Stimulated activated CD8-positive, alpha-beta memory T cell treated with anti-CD3 and anti-CD28 coated beads, Interleukin-4, amount 100 ng/mL, for 1 hour (primary cell): ENCODE measurements around the gene GPER1.
A peak's percentile ranks its signal among the peaks of the same experiment; 100 is the strongest.

Experiments
- DNase-seq, 2 donors: peaks; one replicate each; pipeline ENCODE4 v3.0.0-alpha.2; 2020; ENCODE audit warnings: low read depth in 2 of 2, low spot score in 1 of 2

Gene GPER1

DNA sequence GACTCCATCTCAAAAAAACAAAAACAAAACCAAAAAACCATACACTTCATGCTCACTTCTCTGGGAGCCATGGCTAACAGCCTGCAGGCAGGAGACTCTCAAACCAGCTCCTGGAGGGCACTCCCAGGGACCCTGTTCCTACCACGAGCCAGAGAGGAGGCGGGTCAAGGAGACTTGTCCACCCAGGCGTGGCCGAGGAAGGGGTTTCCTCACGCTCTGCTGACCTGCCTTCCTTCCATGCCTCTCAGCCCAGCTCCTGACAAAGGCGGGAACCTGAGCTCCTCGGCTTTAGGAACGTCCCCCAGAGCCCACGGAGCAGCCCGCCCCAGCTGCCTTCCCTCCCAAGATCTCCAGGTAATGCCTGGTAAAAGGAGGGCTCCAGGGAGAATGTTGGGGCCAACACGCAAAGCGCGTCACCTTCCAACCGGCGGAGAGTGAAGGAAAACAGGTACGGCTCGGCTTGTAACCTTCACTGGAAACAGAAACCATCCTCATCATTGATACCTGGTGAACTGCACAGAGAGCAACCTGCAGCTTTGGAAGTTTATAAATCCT, 34.0 kb upstream of the GPER1 start:
- no peak for DNase-seq

DNA sequence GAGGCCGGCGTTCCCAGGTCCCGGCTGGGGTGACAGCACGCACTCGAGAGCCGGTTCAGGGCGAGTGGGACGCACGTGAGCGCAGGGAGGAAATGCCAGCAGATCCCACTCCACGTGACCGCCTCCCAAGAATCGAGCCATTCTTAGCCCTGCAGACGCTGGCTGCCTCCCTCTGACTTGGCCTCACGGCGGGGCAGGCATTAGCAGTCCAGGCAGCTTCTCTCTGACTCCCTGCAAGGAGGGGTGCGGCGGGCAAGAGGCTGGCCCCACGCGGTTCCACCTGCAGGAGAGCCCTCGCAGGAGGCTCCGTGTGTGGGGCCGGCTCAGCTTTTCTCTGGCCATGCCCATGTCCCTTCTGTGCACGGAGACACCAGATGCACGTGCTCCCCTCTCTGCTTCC, 33.5 kb upstream of the GPER1 start:
- DNase-seq = no peak

DNA sequence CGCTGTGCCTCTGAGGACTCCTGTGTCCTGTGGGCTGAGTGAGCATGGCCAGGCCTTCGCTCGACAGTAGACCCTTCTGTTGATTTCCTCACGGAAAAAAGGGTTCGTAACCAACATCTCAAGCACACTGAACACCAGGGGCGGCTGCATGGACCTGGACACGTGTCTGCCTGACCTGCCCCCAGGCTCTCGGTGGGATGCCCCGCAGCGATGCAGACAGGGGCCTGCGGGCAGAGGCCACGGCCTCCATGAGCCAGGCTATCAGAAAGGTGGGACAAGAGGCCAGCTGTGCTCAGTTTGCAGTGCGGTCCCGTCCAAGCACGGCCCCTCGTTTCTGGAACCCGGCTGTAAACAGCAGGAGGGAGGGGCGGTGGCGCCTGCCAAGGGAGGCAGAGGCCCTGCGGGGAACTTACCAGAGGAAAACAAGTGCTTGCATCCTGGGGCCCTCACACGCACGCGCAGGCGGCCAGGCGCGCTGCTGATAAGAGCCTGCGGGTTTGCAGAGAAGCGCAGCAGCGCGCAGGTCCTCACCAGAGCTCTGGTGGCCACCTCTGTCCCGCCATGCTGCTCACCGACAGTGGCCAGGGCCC, 33.0 kb upstream of the GPER1 start:
- no peak for DNase-seq

- DNase-seq = no peak
These were observed 32.4 kb upstream of the GPER1 start for GRCh38 chr7:1055491-1055955.

- DNase-seq = no peak
These were observed 31.7 kb upstream of the GPER1 start for GRCh38 chr7:1055956-1056784.

DNA sequence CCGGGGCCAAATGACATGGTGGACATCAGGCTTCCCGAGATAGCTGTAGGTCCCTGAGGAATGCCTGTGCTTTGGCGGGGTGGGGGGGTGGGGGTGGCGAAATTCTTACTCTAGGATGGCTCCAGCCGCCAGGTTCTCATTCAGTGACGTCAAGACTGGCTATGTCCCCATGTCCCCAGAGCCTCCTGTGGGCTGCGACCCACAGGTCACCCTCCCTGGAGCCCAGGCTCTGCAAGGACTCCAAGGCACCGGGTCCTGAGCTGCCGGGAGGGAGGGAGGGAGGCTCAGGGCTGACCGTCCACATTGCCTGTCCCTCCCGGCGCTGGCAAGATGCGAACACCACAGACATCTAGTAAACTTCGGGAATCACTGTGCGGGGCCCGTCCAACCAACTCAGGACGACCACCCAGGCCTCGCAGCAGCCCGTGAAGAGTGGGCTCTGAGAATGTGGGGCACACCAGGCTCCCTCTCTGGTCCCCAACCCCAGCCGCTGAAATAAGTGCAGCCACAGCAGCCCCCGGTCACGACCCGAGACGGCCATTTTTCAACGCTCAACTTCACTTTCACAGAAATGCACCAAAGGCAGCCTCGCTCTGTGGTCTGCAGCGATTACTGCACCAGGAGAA, 31.0 kb upstream of the GPER1 start:
- DNase-seq = no peak

DNA sequence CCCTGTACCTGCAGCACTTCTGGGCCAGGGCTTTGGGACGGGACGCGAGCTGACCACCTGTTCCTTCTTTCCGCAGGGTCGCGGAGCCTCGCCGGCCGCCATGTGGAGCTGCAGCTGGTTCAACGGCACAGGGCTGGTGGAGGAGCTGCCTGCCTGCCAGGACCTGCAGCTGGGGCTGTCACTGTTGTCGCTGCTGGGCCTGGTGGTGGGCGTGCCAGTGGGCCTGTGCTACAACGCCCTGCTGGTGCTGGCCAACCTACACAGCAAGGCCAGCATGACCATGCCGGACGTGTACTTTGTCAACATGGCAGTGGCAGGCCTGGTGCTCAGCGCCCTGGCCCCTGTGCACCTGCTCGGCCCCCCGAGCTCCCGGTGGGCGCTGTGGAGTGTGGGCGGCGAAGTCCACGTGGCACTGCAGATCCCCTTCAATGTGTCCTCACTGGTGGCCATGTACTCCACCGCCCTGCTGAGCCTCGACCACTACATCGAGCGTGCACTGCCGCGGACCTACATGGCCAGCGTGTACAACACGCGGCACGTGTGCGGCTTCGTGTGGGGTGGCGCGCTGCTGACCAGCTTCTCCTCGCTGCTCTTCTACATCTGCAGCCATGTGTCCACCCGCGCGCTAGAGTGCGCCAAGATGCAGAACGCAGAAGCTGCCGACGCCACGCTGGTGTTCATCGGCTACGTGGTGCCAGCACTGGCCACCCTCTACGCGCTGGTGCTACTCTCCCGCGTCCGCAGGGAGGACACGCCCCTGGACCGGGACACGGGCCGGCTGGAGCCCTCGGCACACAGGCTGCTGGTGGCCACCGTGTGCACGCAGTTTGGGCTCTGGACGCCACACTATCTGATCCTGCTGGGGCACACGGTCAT, 30.3 kb upstream of the GPER1 start:
- DNase-seq = no peak

- no peak for DNase-seq
These were observed 29.6 kb upstream of the GPER1 start for GRCh38 chr7:1058311-1058710.

DNA sequence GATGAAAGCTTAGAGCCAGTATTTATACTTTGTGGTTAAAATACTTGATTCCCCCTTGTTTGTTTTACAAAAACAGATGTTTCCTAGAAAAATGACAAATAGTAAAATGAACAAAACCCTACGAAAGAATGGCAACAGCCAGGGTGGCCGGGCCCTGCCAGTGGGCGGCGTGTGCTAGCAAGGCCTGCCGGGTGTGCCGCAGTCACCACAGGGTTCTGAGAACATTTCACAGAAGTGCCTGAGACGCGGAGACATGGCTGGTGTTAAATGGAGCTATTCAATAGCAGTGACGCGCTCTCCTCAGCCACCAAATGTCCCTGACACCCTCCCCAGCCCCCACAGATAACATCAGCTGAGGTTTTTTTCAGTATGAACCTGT, 29.1 kb upstream of the GPER1 start:
- DNase-seq = no peak

GRCh38 chr7:1059200-1060091, 28.5 kb upstream of the GPER1 start:
- DNase-seq = no peak

- DNase-seq = no peak
These were observed 27.4 kb upstream of the GPER1 start for GRCh38 chr7:1060315-1061072.

DNA sequence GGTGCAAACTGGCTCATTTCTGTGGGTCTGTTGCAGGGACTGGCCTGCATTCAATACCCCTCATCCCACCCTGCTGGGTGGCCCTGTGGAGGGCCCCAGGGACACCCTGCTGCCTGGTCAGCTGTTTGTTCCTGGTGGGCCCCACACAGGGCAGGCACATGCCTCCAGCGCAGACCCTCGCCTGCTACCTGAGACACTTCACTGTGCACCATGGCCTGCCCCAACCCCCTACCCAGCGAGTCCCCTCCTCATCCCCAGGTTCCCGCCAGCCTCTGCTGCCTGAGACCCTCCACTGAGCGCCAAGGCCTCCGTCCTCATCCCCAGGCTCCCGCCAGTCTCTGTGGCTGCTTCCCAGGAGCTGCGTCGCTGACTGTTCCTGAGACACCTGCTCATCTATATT, 26.7 kb upstream of the GPER1 start:
- DNase-seq = no peak

DNA sequence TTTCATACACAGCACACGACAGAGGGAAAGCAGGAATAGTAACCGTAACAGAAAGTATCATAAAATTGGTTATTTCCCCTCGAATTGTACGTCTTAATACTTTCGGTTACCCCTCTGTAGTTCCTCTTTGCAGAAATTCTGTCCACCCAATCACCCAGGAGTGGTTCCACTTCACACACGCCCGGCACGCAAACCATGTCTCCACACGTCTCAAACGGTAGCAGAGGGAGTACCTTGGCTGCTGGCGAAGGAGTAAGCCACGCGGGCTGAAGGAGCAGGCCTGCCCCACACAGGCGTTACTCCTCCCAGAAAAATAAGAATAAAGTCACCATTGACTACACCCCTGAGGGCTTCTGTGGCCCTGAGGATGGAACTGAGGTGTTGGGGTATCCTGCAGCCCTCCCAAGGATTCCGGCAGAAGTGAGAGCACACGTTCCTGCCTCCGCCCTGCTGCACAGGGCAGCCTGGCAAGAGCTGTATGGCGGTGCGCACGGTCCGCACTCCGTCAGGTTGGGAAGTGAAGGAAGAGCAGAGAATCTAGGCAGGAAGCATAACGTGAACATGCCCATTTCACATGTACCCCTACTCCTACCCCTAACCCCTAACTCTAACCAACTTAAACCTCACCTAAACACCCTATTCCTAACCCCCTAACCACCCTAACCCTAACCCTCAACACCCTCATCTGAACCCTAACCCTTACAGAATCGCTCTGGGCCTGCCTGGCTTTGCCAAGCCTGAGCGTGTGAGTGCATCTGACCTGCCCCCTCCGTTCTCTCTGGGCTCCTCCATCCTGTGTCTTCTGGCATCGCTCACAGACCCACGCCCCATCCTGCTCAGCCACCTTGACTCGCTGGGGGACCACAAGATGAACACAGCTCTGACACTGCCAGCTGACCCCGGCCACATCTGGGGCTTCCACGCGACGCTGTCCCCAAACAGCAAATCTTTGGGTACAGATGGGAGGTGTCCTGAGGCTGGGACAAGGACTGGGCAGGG, 25.3 kb upstream of the GPER1 start:
- no peak for DNase-seq

GRCh38 chr7:1063361-1063760, 24.6 kb upstream of the GPER1 start:
- no peak for DNase-seq

DNA sequence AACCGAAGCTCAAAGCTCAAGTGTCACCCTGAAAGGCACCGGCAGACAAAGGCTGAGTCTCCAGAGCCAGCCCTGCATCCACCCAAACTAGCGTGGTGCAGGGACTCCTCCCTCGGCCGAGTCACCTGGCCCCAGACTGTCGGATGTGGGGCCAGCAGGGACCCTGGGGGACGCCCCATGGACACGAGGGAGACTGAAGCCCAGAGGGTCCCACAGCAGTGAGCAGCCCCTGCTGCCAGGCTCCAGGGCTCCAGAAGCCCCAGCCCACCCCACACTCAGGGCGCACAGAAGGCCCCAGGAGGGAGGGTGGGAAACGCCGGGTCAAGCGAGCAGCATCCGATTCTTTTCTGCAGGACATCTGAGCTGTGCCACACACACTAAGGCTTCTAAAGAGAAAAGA, 23.3 kb upstream of the GPER1 start:
- DNase-seq = no peak

DNA sequence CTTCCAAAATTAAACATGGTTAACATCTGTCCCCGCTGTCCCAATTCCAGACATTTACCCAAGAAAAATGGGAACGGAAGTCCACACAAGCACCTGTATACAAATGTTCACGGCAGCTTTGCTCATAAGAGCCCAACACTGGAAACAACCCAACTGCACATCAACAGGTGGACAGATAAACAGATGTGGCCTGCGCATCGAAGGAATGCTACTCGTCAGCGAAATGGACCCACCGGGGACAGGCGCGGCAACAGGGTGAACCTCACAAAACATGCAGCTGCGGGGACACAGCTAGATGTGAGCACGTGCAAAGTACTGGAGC, 22.7 kb upstream of the GPER1 start:
- DNase-seq = no peak

GRCh38 chr7:1065585-1066241, 22.2 kb upstream of the GPER1 start:
- peak; percentile 49 to 77 for DNase-seq

DNA sequence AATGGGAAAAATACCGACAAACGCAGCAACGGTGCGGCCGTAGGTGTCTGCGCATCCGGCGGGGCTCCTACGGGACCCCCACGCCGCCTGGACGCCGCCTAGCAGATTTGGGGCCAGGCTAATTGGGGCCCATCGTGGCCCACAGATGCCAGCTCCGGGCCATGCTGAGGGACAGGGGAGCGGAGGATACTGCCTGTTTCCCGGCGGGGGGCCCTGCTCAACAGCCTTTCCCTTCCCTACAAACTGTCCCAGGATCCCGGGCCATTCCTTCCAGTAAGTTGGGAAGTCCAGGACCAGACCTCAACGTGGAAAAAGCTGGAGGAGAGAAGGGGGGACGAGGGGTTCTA, 21.7 kb upstream of the GPER1 start:
- DNase-seq = no peak
